Aorta (tissue), 5 donors: ENCODE measurements around the gene GLRB. TPM values are rescaled to one million over a fixed set of nuclear protein-coding genes. Genes with fewer than 3 reads are reported as not detected.

Experiments
- ATAC-seq: fragments of 200-7000 bp; cut with Tn5 transposase; one replicate; pipeline ENCODE4 v1.9.1; 2022; ENCODE audit warnings: moderate library complexity; ENCODE audit not compliant: low FRiP score
- DNase-seq, 2 donors: peaks; one replicate each; pipeline ENCODE4 v3.0.0-alpha.2; 2020
- H3K27ac ChIP-seq, 2 donors: one replicate each; pipeline ENCODE4 v1.5.1; 2013; ENCODE audit warnings: low read length in 2 of 2, mild to moderate bottlenecking in 2 of 2, moderate library complexity in 2 of 2, control low read depth in 1 of 2, inconsistent platforms in 1 of 2, low read depth in 1 of 2
- H3K27me3 ChIP-seq, 2 donors: one replicate each; pipeline ENCODE4 v1.6.1; 2013; ENCODE audit warnings: control low read depth in 1 of 2, low read length in 1 of 2, mild to moderate bottlenecking in 1 of 2, moderate library complexity in 1 of 2; ENCODE audit not compliant: insufficient read depth in 2 of 2, control insufficient read depth in 1 of 2
- H3K36me3 ChIP-seq, 2 donors: one replicate each; pipeline ENCODE4 v1.6.1; 2013; ENCODE audit warnings: control low read depth in 1 of 2, low read length in 1 of 2, mild to moderate bottlenecking in 1 of 2; ENCODE audit not compliant: insufficient read depth in 2 of 2, control insufficient read depth in 1 of 2
- H3K4me1 ChIP-seq, 2 donors: one replicate each; pipeline ENCODE4 v1.6.1; 2013; ENCODE audit warnings: low read length in 2 of 2, control low read depth in 1 of 2, mild to moderate bottlenecking in 1 of 2, moderate library complexity in 1 of 2; ENCODE audit not compliant: insufficient read depth in 2 of 2, control insufficient read depth in 1 of 2
- H3K4me3 ChIP-seq, 2 donors: one replicate each; pipeline ENCODE4 v1.5.1; 2013; ENCODE audit warnings: low read length in 2 of 2, control low read depth in 1 of 2, mild to moderate bottlenecking in 1 of 2
- H3K9me3 ChIP-seq: one replicate; pipeline ENCODE4 v1.6.1; 2013; ENCODE audit warnings: mild to moderate bottlenecking, low read length; ENCODE audit not compliant: control insufficient read depth
- WGBS, 2 donors: extraction: QIAGEN DNeasy Blood & Tissue Kit; methylation state at CpG; one replicate each; pipeline ENCODE4 v1.1.7; 2013; 5-methylcytosine and 5-hydroxymethylcytosine counted together
- intact Hi-C, 2 donors: fragments of 100-400 bp; cut with DNase I; formaldehyde crosslinking; loops; one replicate each; pipeline versions ENCODE4 v1.14.2 to v1.15.0; 2022
- polyA plus RNA-seq, 2 donors: library from polyadenylated mRNA; stranded (reverse); fragments of 200-250 nt; gene quantifications; one replicate each; pipeline ENCODE4 v1.2.3, GENCODE V29; 2013
- total RNA-seq, 2 donors: library from RNA; stranded (reverse); fragmentation: NEBNext Ultra II Directional; extraction: Animal tissue kit (Norgen Biotek cat#: 25700); gene quantifications; one replicate each; pipeline ENCODE4 v1.2.1, GENCODE V29; 2021
- donor health status: healthy with polysubstance abuse.
- donor health status: Bipolar disorder and iron deficiency.
- donor health status: DM: no; HTN: no; CAD: no.
- donor health status: DM: no; HTN: no; CAD: no.
- donor health status: DM: yes; HTN: yes; CAD: no.

Gene GLRB
- total and polyA plus RNA-seq, 4 donors = 2.7 to 7.7 (median 6.4) TPM

DNA sequence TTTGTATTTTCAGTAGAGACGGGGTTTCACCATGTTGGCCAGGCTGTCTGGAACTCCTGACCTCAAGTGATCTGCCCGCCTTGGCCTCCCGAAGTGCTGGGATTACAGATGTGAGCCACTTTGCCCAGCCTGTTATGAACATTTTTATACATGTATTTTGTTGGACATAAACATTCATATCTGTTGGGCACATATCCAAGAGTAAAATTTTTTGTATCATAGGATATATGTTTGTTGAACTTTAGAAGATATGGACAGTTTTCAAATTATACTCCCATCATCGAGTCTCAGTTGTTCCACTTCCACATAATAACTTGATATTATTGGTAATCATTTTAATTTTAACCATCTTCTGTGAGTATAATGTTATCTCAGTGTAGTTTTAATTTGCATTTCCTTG lies 23.6 kb downstream of the GLRB start:
- ATAC-seq (no peak), DNase-seq (no peak)
- 86% methylated on average over 4 of the region's 4 CpGs for WGBS, 2 donors
- no peaks in the 10 kb centered on the region for H3K4me1 ChIP-seq
- no peak overlapping the region for H3K27ac ChIP-seq
- H3K9me3 ChIP-seq = no peaks in the 10 kb centered on the region
- no peak overlapping the region for H3K4me3 ChIP-seq
- intact Hi-C loops = no loop called here
- H3K36me3 ChIP-seq = no peaks in the 10 kb centered on the region
- H3K27me3 ChIP-seq = no peaks in the 10 kb centered on the region

DNA sequence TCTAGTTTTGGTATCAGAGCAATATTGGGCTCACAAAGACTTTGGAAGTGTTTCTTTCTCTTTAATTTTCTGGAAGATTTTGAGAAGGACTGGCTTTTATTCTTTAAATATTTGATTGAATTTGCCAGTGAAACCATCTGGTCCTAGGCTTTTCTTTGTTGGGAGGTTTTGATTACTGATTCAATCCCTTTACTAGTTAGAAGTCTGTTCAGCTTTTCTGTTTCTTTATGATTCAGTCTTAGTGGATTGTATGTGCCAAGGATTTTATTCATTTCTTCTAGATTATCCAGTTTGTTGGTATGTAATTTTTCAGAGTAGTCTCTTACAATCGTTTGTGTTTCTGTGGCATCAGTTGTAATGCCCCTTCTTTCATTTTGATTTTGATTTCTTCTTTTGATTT lies 28.6 kb downstream of the GLRB start:
- intact Hi-C loops = no loop called here
- H3K4me3 ChIP-seq = no peak overlapping the region
- no peak for ATAC-seq
- DNase-seq = no peak
- H3K27me3 ChIP-seq = no peaks in the 10 kb centered on the region
- H3K4me1 ChIP-seq = no peaks in the 10 kb centered on the region
- H3K9me3 ChIP-seq = no peaks in the 10 kb centered on the region
- no peak overlapping the region for H3K27ac ChIP-seq
- 84 to 96% methylated on average over 1 of the region's 1 CpG for WGBS, 2 donors
- no peaks in the 10 kb centered on the region for H3K36me3 ChIP-seq

GRCh38 chr4:157114671-157115070 lies 38.7 kb downstream of the GLRB start:
- Histone ChIP-seq H3K4me1 (peaks cover 0 to 2% of the 10 kb centered on the region in 2 donors), H3K9me3 (no peaks in the 10 kb centered on the region), H3K36me3 (peaks cover 0 to 2% of the 10 kb centered on the region in 2 donors), H3K4me3 (no peak overlapping the region), H3K27ac (no peak overlapping the region), H3K27me3 (no peaks in the 10 kb centered on the region)
- 90 to 93% methylated on average over 6 of the region's 6 CpGs for WGBS, 2 donors
- no peak for ATAC-seq
- intact Hi-C loops = no loop called here
- DNase-seq = no peak

DNA sequence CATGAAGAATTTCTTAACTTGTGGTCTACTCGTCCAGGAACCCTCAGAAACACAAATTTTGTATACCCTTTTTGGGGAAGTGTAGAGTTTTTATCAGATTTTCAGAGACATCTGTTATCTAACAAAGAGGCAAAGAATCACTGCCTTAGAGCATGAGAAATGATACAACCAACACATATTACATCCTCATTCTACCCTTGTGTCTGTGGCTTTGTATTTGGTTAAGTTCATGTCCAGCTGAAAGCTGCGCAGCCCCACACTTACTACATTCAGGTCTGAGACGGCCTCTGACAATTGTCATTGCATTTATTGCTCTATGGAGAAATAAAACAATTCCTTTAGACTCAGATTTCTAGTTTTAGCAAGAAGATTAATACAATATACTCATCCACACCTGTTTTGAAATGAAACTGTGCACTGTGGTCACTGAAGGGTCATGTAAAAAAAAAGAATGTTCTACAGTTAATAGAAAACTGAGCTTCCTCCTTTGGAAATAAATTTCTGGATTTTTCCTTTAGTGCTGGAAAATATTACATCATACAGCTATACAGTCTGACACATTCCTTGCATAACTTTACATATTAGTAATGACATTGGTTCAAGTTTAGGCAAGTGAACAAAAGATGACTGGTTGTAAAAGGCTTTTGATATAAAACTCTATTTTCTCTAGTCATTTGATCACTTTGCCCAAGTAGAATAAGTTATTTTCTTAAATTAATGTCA lies 39.8 kb downstream of the GLRB start:
- Histone ChIP-seq H3K36me3 (peaks cover 0 to 2% of the 10 kb centered on the region in 2 donors), H3K4me3 (no peak overlapping the region), H3K9me3 (no peaks in the 10 kb centered on the region), H3K27me3 (no peaks in the 10 kb centered on the region), H3K27ac (no peak overlapping the region), H3K4me1 (peaks cover 0 to 2% of the 10 kb centered on the region in 2 donors)
- intact Hi-C loops = no loop called here
- 61 to 66% methylated on average over 3 of the region's 3 CpGs for whole genome bisulfite sequencing, 2 donors
- ATAC-seq (no peak), DNase-seq (no peak)

DNA sequence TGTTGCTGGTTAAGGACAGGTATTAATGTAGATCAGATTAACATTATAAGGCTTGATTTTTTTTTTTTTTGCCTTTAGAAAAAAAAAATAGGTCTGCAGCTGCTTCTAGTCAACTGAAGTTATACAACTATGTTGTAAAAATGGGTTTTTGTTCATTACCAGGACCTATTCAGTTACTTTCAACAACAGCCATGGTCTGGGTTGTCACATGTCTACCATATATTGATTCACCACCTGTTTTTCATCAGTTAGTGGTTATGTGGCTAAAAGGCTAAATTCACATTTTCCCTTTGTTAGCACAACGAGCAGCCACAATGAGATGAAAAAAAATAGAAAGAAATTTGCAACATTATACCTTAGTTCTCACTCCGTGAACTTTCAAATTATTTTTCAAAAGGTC lies 45.5 kb downstream of the GLRB start:
- 96 to 99% methylated on average over 2 of the region's 2 CpGs for WGBS, 2 donors
- H3K9me3 ChIP-seq = no peaks in the 10 kb centered on the region
- intact Hi-C loops = loop anchor here in 1 of 2 donors (10.0 kb wide), 1 partner anchor 147 kb away; the partner anchor contains the start of gene PDGFC
- DNase-seq (no peak), ATAC-seq (no peak)
- no peaks in the 10 kb centered on the region for H3K4me1 ChIP-seq
- no peaks in the 10 kb centered on the region for H3K27me3 ChIP-seq
- H3K36me3 ChIP-seq = no peaks in the 10 kb centered on the region
- no peak overlapping the region for H3K4me3 ChIP-seq
- no peak overlapping the region for H3K27ac ChIP-seq

- no peaks in the 10 kb centered on the region for H3K4me1 ChIP-seq
- H3K9me3 ChIP-seq = no peaks in the 10 kb centered on the region
- intact Hi-C loops = loop anchor here in 1 of 2 donors (5.0 to 10.0 kb wide), 2 partner anchors 153 to 650 kb away; partner anchors contain the start of gene PDGFC
- no peak overlapping the region for H3K27ac ChIP-seq
- no peak overlapping the region for H3K4me3 ChIP-seq
- H3K27me3 ChIP-seq = no peaks in the 10 kb centered on the region
- ATAC-seq (no peak), DNase-seq (no peak)
- H3K36me3 ChIP-seq = no peaks in the 10 kb centered on the region
- 95 to 99% methylated on average over 2 of the region's 2 CpGs for WGBS, 2 donors
Observed at GRCh38 chr4:157127571-157127970, 51.6 kb downstream of the GLRB start.

DNA sequence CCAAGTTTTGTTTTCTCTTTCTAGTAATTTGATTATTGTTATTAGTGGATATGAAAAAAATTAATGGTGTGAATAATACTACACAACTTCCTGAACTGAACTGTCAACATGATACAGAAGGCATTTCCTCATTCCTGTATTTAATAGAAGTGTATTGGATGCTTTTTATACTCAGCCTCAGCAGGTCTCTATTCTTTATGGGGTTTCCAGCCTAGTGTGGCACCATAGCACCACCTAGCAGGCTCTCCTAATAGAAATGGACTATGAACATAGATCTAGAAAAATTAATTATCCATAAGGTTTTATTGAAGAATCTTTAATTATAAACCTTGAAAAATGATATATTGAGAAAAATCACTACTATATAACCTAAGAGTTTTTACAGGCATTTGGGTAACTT lies 52.4 kb downstream of the GLRB start:
- intact Hi-C loops = loop anchor here in 1 of 2 donors (5.0 to 10.0 kb wide), 2 partner anchors 154 to 651 kb away; partner anchors contain the start of gene PDGFC
- no peaks in the 10 kb centered on the region for H3K9me3 ChIP-seq
- ATAC-seq = no peak
- no peak for DNase-seq
- H3K27me3 ChIP-seq = no peaks in the 10 kb centered on the region
- H3K4me3 ChIP-seq = no peak overlapping the region
- H3K4me1 ChIP-seq = no peaks in the 10 kb centered on the region
- no peak overlapping the region for H3K27ac ChIP-seq
- no peaks in the 10 kb centered on the region for H3K36me3 ChIP-seq

DNA sequence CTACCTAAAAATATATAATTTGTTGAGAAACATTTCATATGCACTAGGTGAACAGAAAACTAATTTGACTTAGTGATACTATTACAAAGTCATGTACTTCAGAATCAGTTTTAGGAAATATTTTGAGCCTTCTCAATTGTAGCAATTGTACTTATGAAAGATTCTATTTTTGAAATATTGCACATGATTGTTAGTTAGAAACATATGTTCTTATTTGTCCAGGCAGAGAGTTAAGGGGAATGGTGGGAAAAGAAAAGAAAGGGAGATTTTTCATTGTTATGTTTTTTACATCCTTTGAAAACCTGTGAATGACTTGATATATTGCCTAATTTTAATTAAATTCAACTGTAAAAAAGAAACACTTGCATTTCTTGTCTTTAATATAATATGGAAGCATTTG lies 66.0 kb downstream of the GLRB start:
- intact Hi-C loops = no loop called here
- H3K4me1 ChIP-seq = no peaks in the 10 kb centered on the region
- ATAC-seq (no peak), DNase-seq (no peak)
- no peaks in the 10 kb centered on the region for H3K27me3 ChIP-seq
- no peak overlapping the region for H3K4me3 ChIP-seq
- H3K36me3 ChIP-seq = no peaks in the 10 kb centered on the region
- H3K9me3 ChIP-seq = no peaks in the 10 kb centered on the region
- H3K27ac ChIP-seq = no peak overlapping the region

- intact Hi-C loops = no loop called here
- Histone ChIP-seq H3K4me3 (no peak overlapping the region), H3K4me1 (no peaks in the 10 kb centered on the region), H3K27ac (no peak overlapping the region), H3K27me3 (no peaks in the 10 kb centered on the region), H3K9me3 (no peaks in the 10 kb centered on the region), H3K36me3 (no peaks in the 10 kb centered on the region)
- ATAC-seq = no peak
- WGBS, 2 donors = 72 to 78% methylated on average over 4 of the region's 4 CpGs
- DNase-seq = no peak
Observed at GRCh38 chr4:157143369-157143768, 67.4 kb downstream of the GLRB start.
